ENCODE results near the gene RCVRN.
"Not testable (repeated sequence)": the region's sequence is repeated elsewhere in the genome, so short reads cannot be mapped to it uniquely, and the experiment has no call there.

Gene RCVRN

GRCh38 chr17:9921216-9921615 lies 16.1 kb upstream of the RCVRN start:
- not testable (repeated sequence) for DNase-seq

GRCh38 chr17:9918804-9919352 lies 13.8 kb upstream of the RCVRN start:
- no peak for DNase-seq

- DNase-seq = no peak
Observed at GRCh38 chr17:9918352-9918751, 13.3 kb upstream of the RCVRN start.

GRCh38 chr17:9917801-9918200 lies 12.7 kb upstream of the RCVRN start:
- DNase-seq = no peak

GRCh38 chr17:9917131-9917530 lies 12.1 kb upstream of the RCVRN start:
- DNase-seq = no peak

GRCh38 chr17:9916108-9916507 lies 11.0 kb upstream of the RCVRN start:
- no peak for DNase-seq

GRCh38 chr17:9913476-9913875 lies 8.4 kb upstream of the RCVRN start:
- DNase-seq = no peak

- DNase-seq = no peak
Observed at GRCh38 chr17:9912121-9913099, 7.3 kb upstream of the RCVRN start.

- DNase-seq = no peak
Observed at GRCh38 chr17:9911089-9911488, 6.0 kb upstream of the RCVRN start.

- DNase-seq = no peak
Observed at GRCh38 chr17:9908649-9909042, 3.6 kb upstream of the RCVRN start.

GRCh38 chr17:9907883-9908648 lies 3.0 kb upstream of the RCVRN start:
- DNase-seq = no peak

- no peak for DNase-seq
Observed at GRCh38 chr17:9907131-9907530, 2.1 kb upstream of the RCVRN start.

GRCh38 chr17:9906616-9907015 lies 1.5 kb upstream of the RCVRN start:
- DNase-seq = no peak

- peak; percentile 43 for DNase-seq
Observed at GRCh38 chr17:9905902-9906301, 831 bp upstream of the RCVRN start.

GRCh38 chr17:9904277-9905077 lies 594 bp downstream of the RCVRN start:
- DNase-seq = no peak

- DNase-seq = no peak
Observed at GRCh38 chr17:9902120-9902519, 3.0 kb downstream of the RCVRN start.

- DNase-seq = no peak
Observed at GRCh38 chr17:9900784-9901183, 4.3 kb downstream of the RCVRN start.

GRCh38 chr17:9900044-9900594 lies 5.0 kb downstream of the RCVRN start:
- DNase-seq = no peak

GRCh38 chr17:9899280-9900043 lies 5.6 kb downstream of the RCVRN start:
- DNase-seq = no peak

- no peak for DNase-seq
Observed at GRCh38 chr17:9898812-9899211, 6.3 kb downstream of the RCVRN start.

GRCh38 chr17:9897372-9897968 lies 7.6 kb downstream of the RCVRN start:
- no peak for DNase-seq
